Fibroblast of pulmonary artery (primary cell): ENCODE results near the gene PTGES2.

Experiments used
- DNase-seq: peaks from one replicate; pipeline ENCODE4 v3.0.0-alpha.2; 2010; ENCODE audit warnings: low read depth
- H3K4me3 ChIP-seq: replicated peaks from 2 replicates; pipeline ENCODE4 v1.5.1; 2011; ENCODE audit warnings: low read depth, mild to moderate bottlenecking, control low read depth, low read length, moderate library complexity
- TF ChIP-seq, protein P1 (sequence below): IDR thresholded peaks from 2 replicates; pipeline ENCODE4 v1.5.1; 2011; ENCODE audit warnings: mild to moderate bottlenecking, control low read depth, low read length, inconsistent platforms; ENCODE audit errors: missing control alignments

The PTGES2 gene

DNA sequence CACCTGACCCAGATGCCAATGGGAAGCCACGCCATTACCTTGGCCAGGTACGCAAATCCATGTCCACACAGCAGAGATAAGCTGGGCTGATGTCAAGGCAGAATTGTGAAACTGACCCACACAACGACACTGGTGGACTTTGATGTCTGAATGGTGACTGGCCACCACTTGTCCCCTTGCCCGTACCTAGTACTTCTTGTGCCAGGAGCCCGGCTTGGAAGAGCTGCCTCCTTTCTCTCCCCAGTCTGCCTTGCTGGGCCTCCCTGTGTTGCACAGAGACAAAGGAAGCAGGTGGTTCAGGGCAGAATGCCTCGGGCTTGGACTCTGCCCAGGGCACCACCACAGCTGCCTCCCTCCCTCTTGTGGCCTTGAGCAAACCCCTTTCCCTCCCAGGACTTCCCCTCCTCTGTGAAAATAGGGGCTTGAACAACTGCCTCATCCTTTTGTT lies 23.3 kb downstream of the PTGES2 start:
- no peak overlapping the region for H3K4me3 ChIP-seq
- TF ChIP-seq, protein P1, sequence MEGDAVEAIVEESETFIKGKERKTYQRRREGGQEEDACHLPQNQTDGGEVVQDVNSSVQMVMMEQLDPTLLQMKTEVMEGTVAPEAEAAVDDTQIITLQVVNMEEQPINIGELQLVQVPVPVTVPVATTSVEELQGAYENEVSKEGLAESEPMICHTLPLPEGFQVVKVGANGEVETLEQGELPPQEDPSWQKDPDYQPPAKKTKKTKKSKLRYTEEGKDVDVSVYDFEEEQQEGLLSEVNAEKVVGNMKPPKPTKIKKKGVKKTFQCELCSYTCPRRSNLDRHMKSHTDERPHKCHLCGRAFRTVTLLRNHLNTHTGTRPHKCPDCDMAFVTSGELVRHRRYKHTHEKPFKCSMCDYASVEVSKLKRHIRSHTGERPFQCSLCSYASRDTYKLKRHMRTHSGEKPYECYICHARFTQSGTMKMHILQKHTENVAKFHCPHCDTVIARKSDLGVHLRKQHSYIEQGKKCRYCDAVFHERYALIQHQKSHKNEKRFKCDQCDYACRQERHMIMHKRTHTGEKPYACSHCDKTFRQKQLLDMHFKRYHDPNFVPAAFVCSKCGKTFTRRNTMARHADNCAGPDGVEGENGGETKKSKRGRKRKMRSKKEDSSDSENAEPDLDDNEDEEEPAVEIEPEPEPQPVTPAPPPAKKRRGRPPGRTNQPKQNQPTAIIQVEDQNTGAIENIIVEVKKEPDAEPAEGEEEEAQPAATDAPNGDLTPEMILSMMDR, result no peak
- DNase-seq, result peak; percentile 38

DNA sequence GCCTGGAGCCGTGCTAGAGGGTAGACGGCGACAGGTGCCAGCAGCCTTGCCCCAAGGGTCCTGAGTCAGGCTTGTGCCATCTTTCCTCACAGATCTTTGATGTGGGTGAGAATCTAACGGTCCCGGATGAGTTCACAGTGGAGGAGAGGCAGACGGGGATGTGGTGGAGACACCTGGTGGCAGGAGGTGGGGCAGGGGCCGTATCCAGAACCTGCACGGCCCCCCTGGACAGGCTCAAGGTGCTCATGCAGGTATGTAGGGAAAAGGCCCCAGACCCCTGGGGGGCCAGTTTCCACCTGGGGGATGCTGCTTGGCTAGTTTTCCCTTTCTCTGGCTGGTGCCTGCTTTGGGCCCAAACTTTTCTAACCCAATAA lies 24.0 kb downstream of the PTGES2 start:
- no peak for DNase-seq
- no peak overlapping the region for H3K4me3 ChIP-seq
- TF ChIP-seq, protein P1, result peak; percentile 13

DNA sequence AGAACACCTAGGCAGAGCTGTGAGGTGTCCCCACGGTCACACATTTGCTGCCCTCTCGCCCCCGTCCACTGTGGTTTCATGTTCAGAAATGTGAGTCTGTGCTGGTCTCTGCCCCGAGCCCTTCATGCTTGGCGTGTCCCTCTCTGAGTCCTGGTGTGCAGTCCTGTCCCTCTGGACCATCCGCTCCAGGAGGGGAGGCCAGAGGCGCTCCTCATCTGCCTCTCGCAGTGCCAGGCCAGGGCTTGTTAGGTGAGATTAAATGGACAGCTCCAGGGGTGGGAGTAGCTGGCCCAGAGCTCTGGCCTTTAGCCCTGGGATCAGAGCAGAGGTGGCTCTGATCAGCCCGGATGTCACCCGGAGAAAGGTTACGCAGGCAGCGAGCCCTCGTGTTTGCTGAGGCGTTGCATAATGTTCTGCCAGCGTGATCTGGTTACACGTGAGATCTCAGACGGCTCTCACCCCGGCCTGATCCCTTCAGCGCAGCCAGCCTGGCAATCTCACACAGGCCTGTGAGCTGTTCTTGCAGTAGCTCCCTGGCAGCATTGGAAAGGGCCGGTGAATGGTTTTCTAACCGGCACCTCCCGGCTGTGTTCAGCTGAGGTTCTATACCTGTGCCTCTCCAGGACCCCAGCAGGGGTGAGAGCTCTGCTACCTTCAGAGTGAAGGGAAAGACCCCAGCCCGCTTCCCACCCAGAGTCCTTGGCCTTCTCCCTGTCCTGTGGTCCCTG lies 24.5 kb downstream of the PTGES2 start:
- DNase-seq, result no peak

DNA sequence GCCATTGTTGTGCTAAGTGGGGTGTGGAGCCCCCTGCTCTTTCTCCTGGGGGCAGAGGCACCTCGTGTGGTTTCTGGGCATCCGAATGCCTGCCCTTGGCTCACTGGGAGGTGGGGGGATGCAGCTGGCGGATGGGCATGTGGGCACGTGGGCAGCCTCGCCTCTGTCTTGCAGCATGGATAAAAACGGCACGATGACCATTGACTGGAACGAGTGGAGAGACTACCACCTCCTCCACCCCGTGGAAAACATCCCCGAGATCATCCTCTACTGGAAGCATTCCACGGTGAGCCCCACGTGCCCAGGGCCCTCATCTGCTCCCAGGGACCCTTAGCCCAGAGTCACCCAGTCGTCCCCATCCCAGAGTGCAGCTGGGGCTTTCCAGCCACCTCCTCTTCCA lies 25.3 kb downstream of the PTGES2 start:
- TF ChIP-seq, protein P1, result no peak
- H3K4me3 ChIP-seq, result no peak overlapping the region
- no peak for DNase-seq

More for the DNA sequence above, 24.5 kb downstream of the PTGES2 start:
- TF ChIP-seq, protein P1, result no peak
- no peak overlapping the region for H3K4me3 ChIP-seq

DNA sequence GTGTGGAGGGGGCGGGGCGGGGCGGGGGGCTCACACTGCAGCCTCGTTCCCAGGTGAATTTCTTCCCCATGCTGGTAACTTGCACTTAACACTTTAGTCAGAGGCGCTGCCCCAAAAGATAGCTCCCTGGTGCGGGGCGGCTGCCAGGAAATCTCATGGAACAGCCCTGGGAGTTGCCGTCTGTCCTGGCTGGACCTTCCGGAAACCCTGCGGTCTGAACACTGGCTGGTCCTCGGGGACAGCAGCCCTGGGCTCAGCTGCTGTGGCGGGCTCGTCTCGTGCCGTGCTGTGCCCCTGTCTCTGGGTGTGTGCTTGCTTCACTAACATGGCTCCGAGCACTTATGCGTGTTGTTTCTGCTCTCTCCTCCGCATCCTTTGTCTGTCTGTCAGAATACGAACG lies 25.8 kb downstream of the PTGES2 start:
- no peak for DNase-seq
- TF ChIP-seq, protein P1, result no peak
- H3K4me3 ChIP-seq, result no peak overlapping the region

DNA sequence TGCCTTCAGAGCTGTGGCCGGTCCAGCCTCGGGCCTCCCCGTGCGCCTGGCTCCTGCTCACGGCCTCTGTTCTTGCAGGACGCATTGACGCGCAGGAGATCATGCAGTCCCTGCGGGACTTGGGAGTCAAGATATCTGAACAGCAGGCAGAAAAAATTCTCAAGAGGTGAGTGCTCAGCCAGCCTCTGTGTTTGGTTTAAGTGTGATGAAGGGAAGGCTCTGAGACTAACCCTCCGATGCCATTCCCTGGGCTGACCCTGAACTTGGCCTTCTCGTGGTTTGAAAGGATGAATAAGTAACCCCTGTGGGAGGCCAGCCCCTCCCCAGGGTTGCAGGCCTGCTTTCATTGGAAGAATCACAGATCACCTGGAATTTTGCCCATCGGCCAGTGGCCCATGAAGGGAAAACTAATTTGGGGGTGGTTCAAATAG lies 26.3 kb downstream of the PTGES2 start:
- no peak for DNase-seq
- TF ChIP-seq, protein P1, result no peak
- H3K4me3 ChIP-seq, result no peak overlapping the region

DNA sequence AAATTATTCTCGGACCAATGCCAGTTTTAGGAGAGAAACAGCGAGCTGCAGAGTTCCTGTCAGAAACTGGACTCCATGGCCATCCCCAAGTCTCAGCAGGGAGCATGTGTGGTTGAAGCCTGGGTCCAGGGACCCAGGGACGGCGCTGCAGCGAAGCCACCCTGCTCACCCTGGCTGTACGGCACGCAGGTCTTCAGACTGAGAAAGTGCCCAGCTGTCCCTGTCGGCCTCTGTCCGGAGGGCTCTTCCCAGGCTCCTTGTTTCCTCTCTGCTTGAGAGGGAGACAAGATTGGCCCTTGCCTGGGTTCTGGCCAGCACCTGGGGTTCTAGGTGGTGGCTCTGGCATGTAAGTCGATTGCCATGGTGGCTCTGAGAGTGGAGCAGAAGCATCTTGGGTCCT lies 26.9 kb downstream of the PTGES2 start:
- TF ChIP-seq, protein P1, result no peak
- H3K4me3 ChIP-seq, result no peak overlapping the region
- DNase-seq, result no peak
